ENCODE results near the gene NLRC3.
"Not testable (repeated sequence)": the region's sequence is repeated elsewhere in the genome, so short reads cannot be mapped to it uniquely, and the experiment has no call there.

The NLRC3 gene

GRCh38 chr16:3508736-3509135, 68.5 kb downstream of the NLRC3 start:
- DNase-seq, result no peak

GRCh38 chr16:3503523-3503922, 73.7 kb downstream of the NLRC3 start:
- peak; percentile 59 to 64 for DNase-seq

- DNase-seq, result no peak
Measured at GRCh38 chr16:3501783-3502400, 75.3 kb downstream of the NLRC3 start.

GRCh38 chr16:3501412-3501761, 75.8 kb downstream of the NLRC3 start:
- not testable (repeated sequence) for DNase-seq

- no peak for DNase-seq
Measured at GRCh38 chr16:3498988-3499387, 78.2 kb downstream of the NLRC3 start.

GRCh38 chr16:3497771-3498170, 79.4 kb downstream of the NLRC3 start:
- no peak for DNase-seq

GRCh38 chr16:3496386-3496785, 80.8 kb downstream of the NLRC3 start:
- DNase-seq, result no peak

GRCh38 chr16:3495176-3495575, 82.0 kb downstream of the NLRC3 start, which contains the start of gene C16orf90:
Gene C16orf90 (minus strand): TSS chr16:3495489. CDS start chr16:3495421, 68 bp downstream.
- DNase-seq, result no peak

- DNase-seq, result no peak
Measured at GRCh38 chr16:3494386-3494973, 82.7 kb downstream of the NLRC3 start.

- DNase-seq, result no peak
Measured at GRCh38 chr16:3492356-3492755, 84.8 kb downstream of the NLRC3 start.

- no peak for DNase-seq
Measured at GRCh38 chr16:3490911-3491629, 86.1 kb downstream of the NLRC3 start.

All from activated T-cell treated with anti-CD3 and anti-CD28 coated beads, Interleukin-2, amount 50 U/mL, for 48 hours (primary cell).